Measurements from ENCODE around the gene TRAPPC3. TPM values are rescaled to one million over a fixed set of nuclear protein-coding genes. Genes with fewer than 3 reads are reported as not detected.

The TRAPPC3 gene
- total and polyA plus RNA-seq, 9 of the 15 experiments (the other 6 are each of a cell fraction or from before 2014, with no cell fraction given) = 20.6 to 141 (median 112) TPM

DNA sequence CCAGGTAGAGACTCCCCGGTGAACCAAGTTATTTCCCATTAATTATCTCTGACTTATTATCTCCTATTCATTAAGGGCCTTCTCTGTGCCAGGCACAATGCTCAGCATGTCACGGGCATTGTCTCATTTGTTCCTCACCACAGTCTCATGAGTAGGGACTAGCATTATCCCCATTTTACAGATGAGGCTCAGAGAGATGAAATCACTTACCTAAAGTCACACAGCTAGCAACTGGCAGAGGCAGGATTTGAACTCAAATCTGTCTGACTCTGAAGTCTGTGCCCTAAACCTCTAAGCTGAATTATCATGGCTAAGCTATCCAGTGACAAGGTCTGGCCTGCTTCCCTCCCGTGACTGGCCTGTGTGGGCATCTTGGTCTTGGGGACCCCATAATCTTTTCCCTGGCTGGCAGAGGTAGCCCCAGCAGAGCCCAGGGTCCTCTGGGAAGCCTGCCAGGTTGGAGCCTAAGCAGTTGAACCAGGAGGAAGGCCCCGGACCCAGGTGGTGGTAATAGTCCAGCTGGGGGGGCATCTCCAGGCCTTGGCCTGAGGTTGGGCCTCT lies 11.2 kb upstream of the TRAPPC3 start (continued):
- TF ChIP-seq, protein P1, sequence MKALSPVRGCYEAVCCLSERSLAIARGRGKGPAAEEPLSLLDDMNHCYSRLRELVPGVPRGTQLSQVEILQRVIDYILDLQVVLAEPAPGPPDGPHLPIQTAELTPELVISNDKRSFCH (CRISPR knock-in tag; IDR thresholded peaks at IDR 0.05) = no peak
- TF ChIP-seq, protein P1 (tag; IDR thresholded peaks at IDR 0.05) = no peak
- no peak for TF ChIP-seq SMARCC2 (IDR thresholded peaks at IDR 0.05; ENCODE audit: low read depth)
- no peak for TF ChIP-seq L3MBTL2 (IDR thresholded peaks at IDR 0.05)
- TF ChIP-seq, protein P2, sequence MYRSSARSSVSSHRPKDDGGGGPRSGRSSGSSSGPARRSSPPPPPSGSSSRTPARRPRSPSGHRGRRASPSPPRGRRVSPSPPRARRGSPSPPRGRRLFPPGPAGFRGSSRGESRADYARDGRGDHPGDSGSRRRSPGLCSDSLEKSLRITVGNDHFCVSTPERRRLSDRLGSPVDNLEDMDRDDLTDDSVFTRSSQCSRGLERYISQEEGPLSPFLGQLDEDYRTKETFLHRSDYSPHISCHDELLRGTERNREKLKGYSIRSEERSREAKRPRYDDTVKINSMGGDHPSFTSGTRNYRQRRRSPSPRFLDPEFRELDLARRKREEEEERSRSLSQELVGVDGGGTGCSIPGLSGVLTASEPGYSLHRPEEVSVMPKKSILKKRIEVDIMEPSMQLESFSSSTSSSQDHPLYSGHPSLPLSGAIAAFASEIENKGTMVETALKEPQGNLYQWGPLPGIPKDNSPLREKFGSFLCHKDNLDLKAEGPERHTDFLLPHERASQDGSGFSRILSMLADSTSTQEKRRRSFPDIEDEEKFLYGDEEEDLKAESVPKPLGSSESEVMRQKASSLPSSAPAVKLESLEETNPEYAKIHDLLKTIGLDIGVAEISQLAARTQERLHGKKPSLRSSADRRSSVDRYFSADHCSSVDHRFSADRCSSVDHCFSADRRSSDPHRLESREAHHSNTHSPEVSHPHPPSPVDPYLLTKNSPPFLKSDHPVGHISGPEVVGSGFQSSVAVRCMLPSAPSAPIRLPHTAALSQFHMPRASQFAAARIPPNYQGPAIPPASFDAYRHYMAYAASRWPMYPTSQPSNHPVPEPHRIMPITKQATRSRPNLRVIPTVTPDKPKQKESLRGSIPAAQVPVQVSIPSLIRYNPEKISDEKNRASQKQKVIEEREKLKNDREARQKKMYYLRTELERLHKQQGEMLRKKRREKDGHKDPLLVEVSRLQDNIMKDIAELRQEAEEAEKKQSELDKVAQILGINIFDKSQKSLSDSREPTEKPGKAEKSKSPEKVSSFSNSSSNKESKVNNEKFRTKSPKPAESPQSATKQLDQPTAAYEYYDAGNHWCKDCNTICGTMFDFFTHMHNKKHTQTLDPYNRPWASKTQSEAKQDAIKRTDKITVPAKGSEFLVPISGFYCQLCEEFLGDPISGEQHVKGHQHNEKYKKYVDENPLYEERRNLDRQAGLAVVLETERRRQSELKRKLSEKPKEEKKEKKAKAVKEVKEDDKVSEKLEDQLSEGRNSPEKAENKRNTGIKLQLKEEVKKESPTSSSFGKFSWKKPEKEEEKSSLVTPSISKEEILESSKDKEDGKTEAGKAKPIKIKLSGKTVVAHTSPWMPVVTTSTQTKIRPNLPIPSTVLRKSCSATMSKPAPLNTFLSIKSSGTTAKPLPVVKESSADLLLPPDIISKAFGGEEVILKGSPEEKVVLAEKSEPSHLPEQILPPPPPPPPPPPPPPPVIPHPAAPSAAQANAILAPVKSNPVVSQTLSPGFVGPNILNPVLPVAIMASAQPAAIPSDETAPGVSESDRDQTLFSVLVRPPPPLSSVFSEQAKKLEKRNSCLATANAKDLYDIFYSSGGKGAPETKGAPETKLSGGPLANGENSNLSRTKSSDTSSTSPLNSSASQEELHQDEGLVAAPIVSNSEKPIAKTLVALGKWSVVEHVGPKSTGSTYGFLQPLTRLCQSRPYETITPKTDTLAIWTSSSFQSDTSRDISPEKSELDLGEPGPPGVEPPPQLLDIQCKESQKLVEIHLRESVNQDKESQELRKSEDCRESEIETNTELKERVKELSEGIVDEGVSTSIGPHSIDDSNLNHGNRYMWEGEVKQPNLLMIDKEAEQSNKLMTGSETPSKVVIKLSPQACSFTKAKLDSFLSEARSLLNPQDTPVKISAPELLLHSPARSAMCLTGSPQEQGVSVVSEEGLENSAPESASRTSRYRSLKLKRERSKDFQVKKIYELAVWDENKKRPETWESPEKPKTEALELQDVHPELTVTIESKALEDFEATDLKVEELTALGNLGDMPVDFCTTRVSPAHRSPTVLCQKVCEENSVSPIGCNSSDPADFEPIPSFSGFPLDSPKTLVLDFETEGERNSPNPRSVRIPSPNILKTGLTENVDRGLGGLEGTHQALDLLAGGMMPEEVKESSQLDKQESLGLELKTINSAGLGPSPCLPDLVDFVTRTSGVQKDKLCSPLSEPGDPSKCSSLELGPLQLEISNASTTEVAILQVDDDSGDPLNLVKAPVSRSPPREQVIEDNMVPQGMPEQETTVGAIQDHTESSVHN (IDR thresholded peaks at IDR 0.05; ENCODE audit: borderline replicate concordance in 1 of 2, low read depth in 1 of 2) = no peak
- TF ChIP-seq, protein P3, sequence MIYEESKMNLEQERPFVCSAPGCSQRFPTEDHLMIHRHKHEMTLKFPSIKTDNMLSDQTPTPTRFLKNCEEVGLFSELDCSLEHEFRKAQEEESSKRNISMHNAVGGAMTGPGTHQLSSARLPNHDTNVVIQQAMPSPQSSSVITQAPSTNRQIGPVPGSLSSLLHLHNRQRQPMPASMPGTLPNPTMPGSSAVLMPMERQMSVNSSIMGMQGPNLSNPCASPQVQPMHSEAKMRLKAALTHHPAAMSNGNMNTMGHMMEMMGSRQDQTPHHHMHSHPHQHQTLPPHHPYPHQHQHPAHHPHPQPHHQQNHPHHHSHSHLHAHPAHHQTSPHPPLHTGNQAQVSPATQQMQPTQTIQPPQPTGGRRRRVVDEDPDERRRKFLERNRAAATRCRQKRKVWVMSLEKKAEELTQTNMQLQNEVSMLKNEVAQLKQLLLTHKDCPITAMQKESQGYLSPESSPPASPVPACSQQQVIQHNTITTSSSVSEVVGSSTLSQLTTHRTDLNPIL (CRISPR knock-in tag; IDR thresholded peaks at IDR 0.05) = no peak
- no peak for TF ChIP-seq MED1 (CRISPR knock-in tag; IDR thresholded peaks at IDR 0.05; ENCODE audit: borderline replicate concordance)
- TF ChIP-seq, protein P4, sequence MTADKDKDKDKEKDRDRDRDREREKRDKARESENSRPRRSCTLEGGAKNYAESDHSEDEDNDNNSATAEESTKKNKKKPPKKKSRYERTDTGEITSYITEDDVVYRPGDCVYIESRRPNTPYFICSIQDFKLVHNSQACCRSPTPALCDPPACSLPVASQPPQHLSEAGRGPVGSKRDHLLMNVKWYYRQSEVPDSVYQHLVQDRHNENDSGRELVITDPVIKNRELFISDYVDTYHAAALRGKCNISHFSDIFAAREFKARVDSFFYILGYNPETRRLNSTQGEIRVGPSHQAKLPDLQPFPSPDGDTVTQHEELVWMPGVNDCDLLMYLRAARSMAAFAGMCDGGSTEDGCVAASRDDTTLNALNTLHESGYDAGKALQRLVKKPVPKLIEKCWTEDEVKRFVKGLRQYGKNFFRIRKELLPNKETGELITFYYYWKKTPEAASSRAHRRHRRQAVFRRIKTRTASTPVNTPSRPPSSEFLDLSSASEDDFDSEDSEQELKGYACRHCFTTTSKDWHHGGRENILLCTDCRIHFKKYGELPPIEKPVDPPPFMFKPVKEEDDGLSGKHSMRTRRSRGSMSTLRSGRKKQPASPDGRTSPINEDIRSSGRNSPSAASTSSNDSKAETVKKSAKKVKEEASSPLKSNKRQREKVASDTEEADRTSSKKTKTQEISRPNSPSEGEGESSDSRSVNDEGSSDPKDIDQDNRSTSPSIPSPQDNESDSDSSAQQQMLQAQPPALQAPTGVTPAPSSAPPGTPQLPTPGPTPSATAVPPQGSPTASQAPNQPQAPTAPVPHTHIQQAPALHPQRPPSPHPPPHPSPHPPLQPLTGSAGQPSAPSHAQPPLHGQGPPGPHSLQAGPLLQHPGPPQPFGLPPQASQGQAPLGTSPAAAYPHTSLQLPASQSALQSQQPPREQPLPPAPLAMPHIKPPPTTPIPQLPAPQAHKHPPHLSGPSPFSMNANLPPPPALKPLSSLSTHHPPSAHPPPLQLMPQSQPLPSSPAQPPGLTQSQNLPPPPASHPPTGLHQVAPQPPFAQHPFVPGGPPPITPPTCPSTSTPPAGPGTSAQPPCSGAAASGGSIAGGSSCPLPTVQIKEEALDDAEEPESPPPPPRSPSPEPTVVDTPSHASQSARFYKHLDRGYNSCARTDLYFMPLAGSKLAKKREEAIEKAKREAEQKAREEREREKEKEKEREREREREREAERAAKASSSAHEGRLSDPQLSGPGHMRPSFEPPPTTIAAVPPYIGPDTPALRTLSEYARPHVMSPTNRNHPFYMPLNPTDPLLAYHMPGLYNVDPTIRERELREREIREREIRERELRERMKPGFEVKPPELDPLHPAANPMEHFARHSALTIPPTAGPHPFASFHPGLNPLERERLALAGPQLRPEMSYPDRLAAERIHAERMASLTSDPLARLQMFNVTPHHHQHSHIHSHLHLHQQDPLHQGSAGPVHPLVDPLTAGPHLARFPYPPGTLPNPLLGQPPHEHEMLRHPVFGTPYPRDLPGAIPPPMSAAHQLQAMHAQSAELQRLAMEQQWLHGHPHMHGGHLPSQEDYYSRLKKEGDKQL (CRISPR knock-in tag; IDR thresholded peaks at IDR 0.05; ENCODE audit: borderline replicate concordance) = no peak
- no peak for TF ChIP-seq NFATC3 (IDR thresholded peaks at IDR 0.05)
- no peak for TF ChIP-seq HMGN3 (IDR thresholded peaks at IDR 0.05; ENCODE audit: borderline replicate concordance, extremely low read depth, insufficient read length, low read depth, low read length)
- TF ChIP-seq ZNF253 (CRISPR knock-in tag; conservative IDR thresholded peaks at IDR 0.05) = no peak

Data from K562 (cell line).